Mucosa of gallbladder (tissue), 1 donor: ENCODE measurements around the gene UPF2. TPM values are rescaled to one million over a fixed set of nuclear protein-coding genes. Genes with fewer than 3 reads are reported as not detected.
"Not testable (repeated sequence)": the region's sequence is repeated elsewhere in the genome, so short reads cannot be mapped to it uniquely, and the experiment has no call there.

ENCODE experiments used
- DNase-seq: peaks from one replicate; pipeline ENCODE4 v3.0.0-alpha.2; 2020; ENCODE audit warnings: low spot score
- total RNA-seq: library from RNA; stranded (reverse); gene quantifications from one replicate; pipeline ENCODE4 v1.2.1, GENCODE V29; 2021
- donor health status: DM: no; HTN: no; CAD: no.

UPF2 gene
- total RNA-seq, 1 donor from 2014 or later: 15.8 TPM

DNA sequence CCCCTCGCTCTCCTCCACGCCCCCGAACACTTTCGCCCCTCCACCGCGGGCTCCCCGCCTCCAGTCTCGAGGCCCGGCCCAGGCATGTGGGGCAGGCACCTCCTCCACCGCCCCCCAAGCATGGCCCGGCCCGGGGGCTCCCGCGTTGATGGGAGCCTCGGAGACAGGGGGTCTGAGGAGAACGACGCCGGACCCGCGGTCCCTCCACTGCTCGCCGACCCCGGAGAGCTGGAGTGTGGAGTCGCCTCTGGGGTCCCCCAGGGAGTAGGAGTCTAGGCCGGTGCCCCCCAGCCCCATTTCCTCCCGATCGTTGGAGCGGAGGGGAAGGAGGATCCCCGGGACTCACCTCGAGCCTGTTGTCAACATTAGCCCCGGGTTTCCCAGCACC, 206 bp downstream of the UPF2 start:
- DNase-seq: peak; percentile 13

DNA sequence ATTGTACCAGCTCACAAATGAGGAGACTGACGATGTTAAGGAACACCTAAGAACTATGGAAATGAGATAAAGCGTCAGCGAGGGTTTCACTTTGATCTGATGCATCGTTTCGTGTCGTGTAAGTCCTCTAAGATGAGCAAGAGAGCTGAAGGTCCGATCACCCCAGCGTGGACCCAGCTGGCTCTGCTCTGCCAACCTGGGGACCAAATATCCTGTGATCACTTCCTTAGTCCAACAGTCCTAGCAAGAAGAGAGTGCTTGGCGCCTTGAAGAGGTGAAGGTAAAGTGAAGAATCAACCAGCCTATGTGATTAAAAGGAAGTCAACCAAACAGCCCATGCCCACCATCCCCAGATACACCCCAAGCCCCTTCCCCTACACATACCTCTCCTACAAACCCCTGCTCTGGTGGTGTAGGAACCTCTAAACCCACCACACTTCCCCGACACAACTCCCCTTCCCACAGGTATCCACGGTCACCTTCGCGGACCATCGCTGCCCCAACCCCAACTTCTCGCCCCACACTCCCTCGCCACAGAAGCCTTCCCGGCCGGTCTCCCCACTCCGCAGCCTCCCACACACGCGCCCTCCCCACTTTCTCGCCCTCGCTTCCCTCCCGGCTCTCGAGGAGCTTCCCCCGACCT, 722 bp downstream of the UPF2 start:
- no peak for DNase-seq

DNA sequence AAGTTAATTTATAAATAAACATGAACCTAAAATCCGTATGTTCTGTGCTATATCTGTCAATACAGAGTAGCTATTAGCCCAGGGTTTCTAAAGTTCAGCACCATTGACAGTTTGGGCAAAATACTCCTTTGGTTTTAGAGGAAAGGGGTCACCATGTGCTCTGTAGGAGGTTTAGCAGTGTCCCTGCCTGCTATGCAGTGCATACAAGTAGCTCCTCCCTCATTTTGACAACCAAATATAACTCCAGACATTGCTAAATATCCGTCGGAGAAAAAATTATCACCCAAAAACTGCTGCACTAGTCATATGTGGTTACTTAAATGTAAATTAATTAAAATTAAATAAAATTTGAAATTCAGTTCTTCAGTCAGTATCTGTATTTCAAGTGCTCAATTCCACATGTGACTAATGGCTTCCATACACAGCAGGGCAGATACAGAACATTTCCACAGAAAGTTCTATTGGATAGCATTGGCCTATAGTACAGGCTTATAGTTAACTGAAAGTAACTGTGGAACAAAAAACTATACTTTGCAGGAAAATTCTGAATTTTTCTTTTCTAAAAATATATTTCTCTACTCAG, 6.4 kb downstream of the UPF2 start:
- DNase-seq: no peak

DNA sequence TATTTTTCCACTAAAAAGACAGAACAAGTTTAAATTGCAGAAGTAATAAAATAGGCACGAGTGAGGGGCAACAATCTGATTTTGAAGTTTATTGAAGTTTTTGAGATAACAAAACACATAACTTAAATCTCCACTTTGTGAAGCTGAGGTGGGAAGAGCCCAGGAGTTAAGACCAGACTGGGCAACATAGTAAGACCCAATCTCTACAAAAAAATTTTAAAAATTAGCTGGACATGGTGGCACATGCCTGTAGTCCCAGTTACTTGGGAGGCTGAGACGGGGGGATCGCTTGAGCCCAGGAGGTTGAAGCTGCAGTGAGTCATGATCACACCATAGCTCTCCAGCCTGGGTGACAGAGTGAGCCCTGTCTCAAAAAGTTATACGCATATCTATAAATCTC, 11.2 kb downstream of the UPF2 start:
- DNase-seq: no peak

DNA sequence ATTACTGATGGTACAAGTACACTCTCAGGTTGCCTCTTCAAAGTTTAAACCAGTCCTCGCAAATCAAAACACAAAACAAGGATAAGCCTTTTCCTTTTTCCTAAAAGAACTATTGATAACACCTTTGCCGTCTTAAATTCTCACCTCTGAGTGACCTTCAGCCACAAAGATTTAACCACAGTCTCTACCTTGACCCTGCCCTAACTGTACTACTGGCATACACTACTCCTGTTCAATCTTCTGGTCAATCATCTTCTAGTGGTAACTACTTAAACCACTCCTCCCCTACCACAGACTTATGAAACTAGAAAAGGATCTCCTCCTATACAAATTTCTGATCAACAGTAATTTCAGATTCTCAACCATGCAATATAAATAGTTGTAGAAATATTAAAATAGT, 15.1 kb downstream of the UPF2 start:
- no peak for DNase-seq

DNA sequence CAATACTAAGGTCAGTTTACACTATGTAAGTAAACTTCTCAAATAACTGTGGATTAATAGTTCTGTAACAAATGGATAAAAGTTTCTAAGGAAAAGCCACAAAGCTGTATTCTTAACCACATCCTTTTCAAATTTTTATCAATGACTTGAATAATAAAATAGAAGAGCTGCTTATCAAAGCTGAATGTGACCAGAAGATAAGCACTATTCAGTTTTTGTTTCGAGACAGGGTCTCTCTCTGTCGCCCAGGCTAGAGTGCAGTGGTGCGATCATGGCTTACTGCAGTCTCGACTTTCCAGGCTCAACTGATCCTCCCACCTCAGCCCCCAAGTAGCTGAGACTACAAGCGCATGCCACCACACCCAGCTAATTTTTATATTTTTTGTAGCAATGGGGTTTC, 17.0 kb downstream of the UPF2 start:
- no peak for DNase-seq

DNA sequence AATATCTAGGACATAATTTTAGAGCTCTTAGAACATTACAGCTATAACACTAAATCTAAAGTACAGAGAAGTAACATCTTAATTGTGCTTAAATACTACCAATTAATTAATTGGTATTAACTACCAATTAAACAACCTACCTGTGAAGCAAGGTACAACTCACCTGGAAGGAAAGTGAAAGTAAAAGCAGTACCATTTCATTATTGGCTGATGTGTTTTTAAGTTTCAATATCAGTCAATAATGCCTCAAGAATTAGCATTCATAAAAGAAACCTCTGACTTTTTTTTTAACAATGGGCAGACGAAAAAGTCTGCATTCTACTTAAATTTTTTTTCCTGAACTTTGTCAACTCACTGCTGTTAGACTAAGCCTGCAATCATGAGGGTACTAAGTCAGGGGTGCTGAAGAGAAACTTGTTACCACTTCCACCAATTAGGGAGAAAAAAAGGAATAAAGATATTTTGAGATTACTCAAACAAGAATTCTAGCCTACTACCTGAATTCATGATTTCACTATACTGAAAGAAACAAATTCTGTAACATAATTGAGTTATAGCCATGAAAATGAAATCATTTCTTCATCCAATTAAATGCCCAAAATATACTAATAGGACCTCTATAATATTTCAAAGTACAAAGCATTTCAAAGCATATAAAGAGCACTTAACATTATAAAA, 19.9 kb downstream of the UPF2 start:
- DNase-seq: no peak

DNA sequence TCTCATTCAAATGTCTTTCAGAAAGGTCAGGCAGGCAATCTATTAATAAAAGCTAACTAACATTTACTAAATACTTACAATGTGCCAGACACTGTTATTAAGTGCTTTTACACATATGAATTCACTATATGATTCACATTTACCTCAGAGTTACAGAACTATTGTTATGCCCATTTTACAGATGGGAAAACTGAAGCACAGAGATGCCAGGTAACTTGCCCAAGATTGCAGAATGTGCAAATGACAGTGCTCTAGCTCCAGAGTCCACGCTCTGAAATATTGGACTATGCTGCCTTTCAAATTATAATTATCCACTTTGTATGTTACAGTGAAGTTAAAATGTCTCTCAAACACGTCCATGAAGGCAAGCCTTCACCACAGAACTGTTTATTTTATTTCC, 22.0 kb downstream of the UPF2 start:
- DNase-seq: no peak

DNA sequence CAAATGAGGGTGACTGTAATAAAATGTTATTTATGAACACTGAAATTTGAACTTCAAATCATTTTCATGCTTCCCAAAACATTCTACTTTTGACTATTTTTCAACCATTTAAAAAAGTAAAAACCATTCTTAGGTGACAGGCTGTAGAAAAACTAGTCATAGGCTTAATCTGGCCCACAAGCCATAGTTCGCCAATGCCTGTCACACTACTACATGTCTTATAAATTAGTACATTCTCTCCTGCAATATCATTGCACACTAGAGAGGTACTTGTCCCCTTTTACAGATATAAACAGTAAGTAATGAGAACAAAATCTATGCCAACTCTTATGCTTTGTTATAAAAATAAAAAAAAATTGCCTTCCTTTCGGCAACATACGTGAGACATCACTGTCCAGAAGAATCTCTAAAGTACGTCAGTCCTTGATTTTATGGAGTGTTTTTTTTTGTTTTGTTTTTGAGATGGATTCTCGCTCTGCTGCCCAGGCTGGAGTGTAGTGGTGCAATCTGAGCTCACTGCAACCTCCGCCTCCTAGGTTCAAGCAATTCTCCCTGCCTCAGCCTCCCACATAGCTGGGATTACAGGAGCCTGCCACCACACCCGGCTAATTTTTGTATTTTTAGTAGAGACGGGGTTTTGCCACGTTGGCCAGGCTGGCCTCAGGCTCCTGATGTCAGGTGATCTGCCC, 23.2 kb downstream of the UPF2 start:
- no peak for DNase-seq

DNA sequence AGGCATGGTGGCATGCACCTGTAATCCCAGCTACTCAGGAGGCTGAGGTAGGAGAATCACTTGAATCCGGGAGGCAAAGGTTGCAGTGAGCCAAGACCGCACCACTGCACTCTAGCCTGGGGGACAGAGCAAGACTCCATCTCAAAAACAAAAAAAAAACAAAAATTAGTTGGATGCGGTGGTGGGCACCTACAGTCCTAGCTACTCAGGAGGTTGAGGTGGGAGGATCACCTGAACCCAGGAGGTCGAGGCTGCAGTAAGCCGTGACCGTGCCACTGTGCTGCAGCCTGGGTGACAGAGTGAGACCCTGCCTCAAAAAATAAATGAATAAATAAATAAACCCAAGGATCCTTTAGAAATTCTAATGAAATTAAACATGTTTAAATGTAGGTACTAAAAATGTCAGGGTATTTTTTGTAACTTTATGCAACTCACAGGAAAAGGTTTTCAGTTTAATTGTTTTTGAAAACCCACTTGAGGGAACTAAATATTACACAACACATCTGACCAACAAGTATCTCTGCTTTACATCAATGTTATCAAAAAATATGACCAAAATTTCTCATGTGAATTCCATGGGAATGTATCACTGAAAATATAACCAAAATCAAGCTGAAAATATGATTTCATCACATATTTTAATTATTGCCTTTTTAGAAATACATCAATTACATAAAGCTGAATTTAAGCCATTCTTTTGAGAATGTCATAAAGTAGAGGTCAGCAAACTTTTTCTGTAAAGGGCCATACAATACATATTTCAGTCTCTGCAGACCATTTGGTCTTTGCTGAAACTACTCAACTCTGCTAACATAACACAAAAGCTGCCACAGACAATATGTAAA, 23.9 kb downstream of the UPF2 start:
- DNase-seq: no peak

DNA sequence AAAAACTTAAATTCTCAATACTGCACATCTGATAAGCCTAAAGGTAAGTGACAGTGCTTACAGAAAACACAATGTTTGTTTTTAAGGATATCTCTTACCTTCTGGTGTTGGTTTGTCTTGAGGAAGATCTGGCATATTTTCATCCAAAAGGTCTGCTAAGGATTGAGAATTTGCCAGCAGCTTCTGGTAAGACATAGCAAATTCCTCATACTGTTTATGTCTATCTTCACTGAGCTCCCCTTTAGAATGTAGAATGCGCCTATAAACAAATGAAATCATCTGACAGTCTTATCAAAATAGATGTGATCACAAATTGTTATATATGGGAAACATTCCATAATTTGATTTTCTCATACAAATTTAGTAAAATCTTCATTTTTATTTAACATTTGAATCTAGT, 28.7 kb downstream of the UPF2 start:
- no peak for DNase-seq

DNA sequence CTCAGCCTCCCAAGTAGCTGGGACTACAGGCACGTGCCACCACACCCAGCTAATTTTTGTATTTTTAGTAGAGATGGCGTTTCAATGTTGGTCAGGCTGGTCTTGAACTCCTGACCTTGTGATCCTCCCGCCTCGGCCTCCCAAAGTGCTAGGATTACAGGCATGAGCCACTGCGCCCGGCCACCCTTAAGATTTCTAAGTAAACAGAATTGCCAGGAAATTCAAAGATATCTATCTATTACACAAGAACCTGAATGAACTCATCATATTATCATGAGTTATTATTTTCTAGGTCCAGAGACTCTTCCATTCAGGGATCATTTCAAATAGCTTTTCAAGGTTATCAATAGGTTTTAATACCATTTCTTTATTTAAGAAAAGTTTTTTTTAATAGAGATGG, 29.2 kb downstream of the UPF2 start:
- DNase-seq: not testable (repeated sequence)

DNA sequence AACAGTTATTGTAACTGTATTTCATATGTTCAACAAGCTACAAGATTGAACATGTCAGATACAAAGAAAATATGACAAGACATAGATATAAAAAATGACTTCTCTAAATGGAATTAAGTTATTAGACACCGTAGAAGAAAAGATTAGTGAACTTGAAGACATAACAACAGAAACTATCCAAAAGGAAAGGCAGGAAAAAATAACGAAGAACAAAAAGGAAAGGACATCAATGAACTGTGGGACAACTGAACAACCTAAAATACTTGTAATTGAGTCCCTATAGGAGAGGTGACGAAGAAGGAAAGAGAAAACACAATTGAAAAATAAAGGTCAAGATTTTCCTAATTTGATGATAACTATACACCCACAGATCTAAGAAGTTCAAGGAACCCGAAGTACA, 32.3 kb downstream of the UPF2 start:
- no peak for DNase-seq

DNA sequence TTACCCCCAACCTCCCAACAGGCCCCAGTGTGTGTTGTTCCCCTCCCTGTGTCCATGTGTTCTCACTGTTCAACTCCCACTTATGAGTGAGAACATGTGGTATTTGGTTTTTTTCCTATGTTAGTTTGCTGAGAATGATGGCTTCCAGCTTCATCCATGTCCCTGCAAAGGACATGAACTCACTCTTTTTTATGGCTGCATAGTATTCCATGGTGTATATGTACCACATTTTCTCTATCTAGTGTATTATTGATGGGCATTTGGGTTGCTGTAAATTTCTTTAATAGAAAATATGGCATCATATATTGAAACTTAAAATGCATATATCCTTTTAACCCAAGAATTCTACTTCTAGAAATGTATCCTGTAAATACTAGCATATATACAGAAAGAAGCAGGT, 33.8 kb downstream of the UPF2 start:
- DNase-seq: not testable (repeated sequence)

DNA sequence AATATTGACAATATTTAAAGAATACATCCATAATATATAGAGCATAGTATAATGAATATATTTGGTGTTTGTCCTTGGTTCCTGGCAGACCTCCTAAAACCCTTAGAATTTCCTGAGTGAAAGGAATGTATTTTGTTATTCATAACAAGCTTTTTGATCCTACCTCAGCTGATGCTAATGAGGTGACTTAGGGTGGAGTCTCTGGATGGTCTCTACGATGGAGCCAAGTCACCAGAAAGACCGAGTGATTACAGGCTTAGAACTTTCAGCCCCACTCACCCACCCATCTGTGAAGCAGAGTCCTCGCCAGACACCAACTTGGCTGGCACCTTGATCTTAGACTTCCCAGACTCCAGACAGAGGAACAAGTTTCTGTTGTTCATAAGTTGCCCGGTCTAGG, 35.9 kb downstream of the UPF2 start:
- no peak for DNase-seq

DNA sequence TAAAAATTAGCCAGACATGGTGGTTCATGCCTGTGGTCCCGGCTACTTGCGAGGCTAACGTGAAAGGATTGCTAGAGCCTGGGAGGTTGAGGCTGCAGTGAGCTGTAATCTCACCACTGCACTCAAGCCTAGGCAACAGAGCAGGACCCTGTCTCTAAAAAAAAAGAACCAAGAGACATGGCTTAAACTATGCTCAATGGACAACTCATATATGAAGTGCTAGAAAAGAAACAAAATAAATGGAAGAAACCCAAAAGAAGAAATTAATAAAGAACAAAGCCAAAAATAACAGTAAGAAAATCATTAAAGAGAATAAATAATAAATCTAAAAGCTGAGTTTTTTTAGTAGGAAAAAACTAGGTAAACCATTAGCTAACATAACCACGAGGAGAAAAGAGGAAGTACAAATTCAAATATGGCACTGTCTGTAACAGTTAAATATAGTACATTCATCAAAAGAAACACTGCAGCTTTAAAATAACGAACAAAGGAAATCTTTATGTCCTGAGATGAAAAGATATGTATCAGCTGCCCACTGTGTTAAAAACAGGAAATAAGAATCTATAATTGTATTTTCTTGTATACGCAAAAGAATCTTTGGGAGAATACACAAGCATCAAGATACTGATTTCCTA, 48.7 kb downstream of the UPF2 start:
- no peak for DNase-seq

DNA sequence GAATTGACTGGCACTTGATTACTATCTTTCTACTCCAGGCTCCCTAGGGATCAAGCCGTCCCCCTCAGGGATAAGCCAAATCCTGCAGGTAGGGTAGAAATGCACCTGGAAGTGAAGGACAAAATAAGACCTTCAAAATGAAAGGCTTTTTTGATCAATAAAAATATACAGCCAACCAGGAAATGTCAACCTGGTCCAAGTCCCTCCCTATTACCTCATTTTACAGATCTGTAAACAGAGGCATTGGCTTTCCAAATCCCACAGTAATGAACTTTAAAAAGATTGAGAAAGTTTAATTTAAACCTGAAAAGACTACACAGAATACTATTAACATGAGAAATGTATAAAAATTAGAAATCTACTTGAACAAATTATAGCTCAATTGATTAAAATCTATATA, 53.7 kb downstream of the UPF2 start:
- DNase-seq: no peak

DNA sequence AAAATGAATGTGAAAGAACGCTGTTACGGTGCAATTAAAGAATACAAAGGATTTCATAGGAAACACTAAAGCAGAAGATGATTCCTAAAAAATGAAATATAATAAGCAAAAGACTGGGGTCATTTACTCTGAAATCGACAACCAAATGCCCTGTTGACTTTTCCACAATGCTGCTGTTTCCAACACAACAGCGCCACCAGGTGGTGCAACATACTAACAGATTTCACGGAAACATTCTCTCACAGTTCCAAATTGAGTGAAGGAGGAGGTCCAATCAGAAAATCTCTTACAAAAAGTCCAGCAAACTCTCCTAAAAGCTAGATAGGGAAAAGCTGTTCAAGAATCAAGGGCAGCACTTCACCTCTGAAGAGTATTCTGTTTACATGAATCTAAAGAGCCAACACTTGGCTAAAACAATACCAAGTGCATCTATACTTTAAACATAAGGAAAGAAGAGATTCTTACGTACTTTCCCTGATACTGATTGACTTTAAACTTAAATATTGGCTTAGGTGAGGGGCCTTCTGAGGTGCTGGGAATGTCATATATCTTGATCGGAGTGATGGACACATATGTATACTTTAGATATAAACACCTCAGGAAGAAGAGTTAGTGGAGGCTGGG, 55.9 kb downstream of the UPF2 start:
- DNase-seq: peak; percentile 79

DNA sequence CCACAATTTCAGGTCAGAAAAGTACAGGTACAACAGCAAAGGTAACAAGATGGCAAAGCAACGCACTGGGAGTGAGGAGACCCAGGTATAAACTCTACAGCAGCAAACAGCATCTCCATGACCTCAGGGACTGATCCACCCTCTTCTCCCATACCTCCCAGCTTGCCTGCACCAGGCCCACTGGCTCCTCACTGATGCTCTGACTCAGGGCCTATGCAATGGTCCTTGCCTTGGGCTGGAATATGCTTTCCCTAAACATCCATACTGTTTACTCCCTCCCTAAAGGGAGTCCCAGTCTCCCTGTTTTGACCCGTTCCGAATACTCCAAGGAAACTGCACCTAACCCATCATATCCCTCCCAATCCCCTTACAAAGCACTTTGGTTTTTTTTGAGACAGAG, 60.4 kb downstream of the UPF2 start:
- no peak for DNase-seq

DNA sequence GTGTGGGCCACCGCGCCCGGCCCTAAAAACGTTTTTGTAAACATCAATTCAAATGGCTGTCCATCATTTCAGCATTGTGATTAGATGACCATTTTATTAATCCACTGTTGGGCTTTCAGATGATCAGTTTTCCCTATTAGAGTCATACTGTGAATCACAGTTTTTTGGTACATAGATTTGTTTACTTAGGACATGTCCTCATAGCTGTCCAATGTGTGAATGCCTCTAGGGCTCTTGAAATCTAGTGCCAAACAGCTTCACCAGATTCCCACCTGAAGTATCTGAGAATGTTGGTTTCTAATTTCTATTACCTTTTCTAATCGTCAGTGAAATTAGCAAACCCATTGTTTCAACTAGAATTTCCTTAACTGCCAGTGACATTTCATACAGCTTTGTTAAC, 66.8 kb downstream of the UPF2 start:
- no peak for DNase-seq

DNA sequence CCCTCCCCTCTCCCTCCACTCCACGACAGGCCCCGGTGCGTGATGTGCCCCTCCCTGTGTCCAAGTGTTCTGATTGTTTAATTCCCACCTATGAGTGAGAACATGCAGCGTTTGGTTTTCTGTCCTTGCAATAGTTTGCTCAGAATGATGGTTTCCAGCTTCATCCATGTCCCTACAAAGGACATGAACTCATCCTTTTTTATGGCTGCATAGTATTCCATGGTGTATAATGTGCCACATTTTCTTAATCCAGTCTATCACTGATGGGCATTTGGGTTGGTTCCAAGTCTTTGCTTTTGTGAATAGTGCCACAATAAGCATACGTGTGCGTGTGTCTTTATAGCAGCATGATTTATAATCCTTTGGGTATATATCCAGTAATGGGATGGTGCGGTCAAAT, 70.1 kb downstream of the UPF2 start:
- DNase-seq: not testable (repeated sequence)
